T-cell (primary cell): ENCODE data around the gene CIDEC. TPM values are rescaled to one million over a fixed set of nuclear protein-coding genes. Genes with fewer than 3 reads are reported as not detected.
"Not testable (repeated sequence)": the region's sequence is repeated elsewhere in the genome, so short reads cannot be mapped to it uniquely, and the experiment has no call there.

Experiments used
- ATAC-seq, 4 experiments: fragments of 200-7000 bp in 3 of 4; fragments of 150-1000 bp in 1 of 4; cut with Tn5 transposase; replicated peaks in 1 of 4; 1 replicate in 3 of 4; 2 replicates in 1 of 4; pipeline ENCODE4 v1.10.0; 2021; ENCODE audit warnings: moderate library complexity in 3 of 4, mild to moderate bottlenecking in 2 of 4, moderate number of reproducible peaks in 1 of 4
- CTCF ChIA-PET, 2 donors: fragments of 300-600 bp; sonication (Branson Sonifier 250); formaldehyde crosslinking; loops; one replicate each; lab custom pipeline; 2022; ENCODE audit warnings: antibody characterized with exemption in 2 of 2; lab: Charles Lee
- POLR2A ChIA-PET, 2 donors: fragments of 300-600 bp; sonication (Branson Sonifier 250); formaldehyde crosslinking; loops; one replicate each; lab custom pipeline; 2022; ENCODE audit warnings: antibody characterized with exemption in 2 of 2; lab: Charles Lee
- DNase-seq, 35 experiments: peaks; one replicate each; pipeline versions ENCODE4 v3.0.0 to v3.0.0-alpha.2; 2013 to 2023
- H3K27ac ChIP-seq: one replicate; pipeline ENCODE4 v1.5.1; 2013; ENCODE audit warnings: low read length
- H3K27me3 ChIP-seq, 2 experiments: replicated peaks in 1 of 2; 1 replicate in 1 of 2; 2 replicates in 1 of 2; pipeline versions ENCODE4 v1.6.1 to v1.7.0; 2013; ENCODE audit warnings: low read length in 1 of 2, mixed read lengths in 1 of 2; ENCODE audit not compliant: control insufficient read depth in 2 of 2, insufficient read depth in 2 of 2; ENCODE audit errors: extremely low read depth in 1 of 2
- H3K36me3 ChIP-seq, 2 donors: 1 replicate in 1 of 2; 2 replicates in 1 of 2; pipeline versions ENCODE4 v1.6.1 to v1.7.0; 2013; ENCODE audit warnings: low read length in 1 of 2; ENCODE audit not compliant: control insufficient read depth in 2 of 2, insufficient read depth in 1 of 2; ENCODE audit errors: extremely low read depth in 1 of 2
- H3K4me1 ChIP-seq, 2 experiments: 1 replicate in 1 of 2; 2 replicates in 1 of 2; pipeline versions ENCODE4 v1.6.1 to v1.7.0; 2013; ENCODE audit warnings: low read length in 2 of 2, mixed read lengths in 1 of 2; ENCODE audit not compliant: insufficient read depth in 2 of 2, control insufficient read depth in 1 of 2; ENCODE audit errors: extremely low read depth in 1 of 2
- H3K4me3 ChIP-seq, 2 donors: 1 replicate in 1 of 2; 2 replicates in 1 of 2; pipeline versions ENCODE4 v1.5.1 to v1.7.0; 2013; ENCODE audit warnings: mild to moderate bottlenecking in 2 of 2, low read length in 1 of 2, moderate library complexity in 1 of 2; ENCODE audit not compliant: control insufficient read depth in 1 of 2; ENCODE audit errors: extremely low read depth in 1 of 2
- H3K9me3 ChIP-seq: 2 replicates; pipeline ENCODE4 v1.7.0; 2013
- H3K27ac Mint-ChIP-seq, 2 donors: one replicate each; pipeline ENCODE4 v1.8.0; 2020 to 2021; ENCODE audit warnings: mild to moderate bottlenecking in 2 of 2, mixed read lengths in 2 of 2
- H3K27me3 Mint-ChIP-seq, 2 donors: one replicate each; pipeline ENCODE4 v1.8.0; 2021 to 2022; ENCODE audit warnings: mixed read lengths in 2 of 2
- H3K36me3 Mint-ChIP-seq: one replicate; pipeline ENCODE4 v1.8.0; 2021; ENCODE audit warnings: mixed read lengths
- H3K4me1 Mint-ChIP-seq, 3 donors: one replicate each; pipeline ENCODE4 v1.8.0; 2020 to 2022; ENCODE audit warnings: mixed read lengths in 3 of 3, mild to moderate bottlenecking in 1 of 3
- H3K4me3 Mint-ChIP-seq, 3 donors: one replicate each; pipeline ENCODE4 v1.8.0; 2020 to 2022; ENCODE audit warnings: mild to moderate bottlenecking in 3 of 3, mixed read lengths in 3 of 3, moderate library complexity in 3 of 3
- H3K9me3 Mint-ChIP-seq, 3 donors: one replicate each; pipeline ENCODE4 v1.8.0; 2020 to 2022; ENCODE audit warnings: mixed read lengths in 3 of 3
- WGBS: methylation state at CpG from one replicate; pipeline ENCODE4 v1.1.5; 2013; ENCODE audit warnings: missing lambda C conversion rate; ENCODE audit not compliant: insufficient coverage; 5-methylcytosine and 5-hydroxymethylcytosine counted together
- total RNA-seq, 35 experiments: library from RNA in 6 of 35; stranded (reverse) in 6 of 35; fragments of 120-200 nt in 1 of 35; gene quantifications; one replicate each; pipeline versions ENCODE4 v1.2.1 to v1.2.4 and lab custom pipeline; 2013 to 2026

Gene CIDEC
- total RNA-seq, 5 donors from 2014 or later (not counting 1 experiment from before 2014, with no cell fraction given), result 0.66 TPM; not detected in 4

GRCh38 chr3:9851383-9851782, 28.7 kb downstream of the CIDEC start:
- H3K36me3 Mint-ChIP-seq, H3K4me1 ChIP-seq, H3K27me3 ChIP-seq, ATAC-seq, H3K27ac Mint-ChIP-seq, H3K27ac ChIP-seq, DNase-seq, H3K4me3 Mint-ChIP-seq, CTCF ChIA-PET, H3K27me3 Mint-ChIP-seq, H3K9me3 ChIP-seq, H3K9me3 Mint-ChIP-seq, H3K4me3 ChIP-seq, H3K36me3 ChIP-seq: not testable (repeated sequence)
- POLR2A ChIA-PET, result interaction anchor here in 1 of 2 donors (0.6 kb wide), 1 partner anchor 37 kb away, joined by 3 read pairs; no protein-coding TSS in a partner anchor
- H3K4me1 Mint-ChIP-seq, result peaks cover 0 to 13% (median 6%) of the 10 kb centered on the region in 3 donors
- 83% methylated on average over 5 of the region's 6 CpGs for WGBS

- H3K4me3 Mint-ChIP-seq, H3K27me3 Mint-ChIP-seq, ATAC-seq, H3K27me3 ChIP-seq, H3K36me3 ChIP-seq, H3K27ac ChIP-seq, H3K27ac Mint-ChIP-seq, H3K4me3 ChIP-seq, H3K36me3 Mint-ChIP-seq, POLR2A ChIA-PET, H3K9me3 ChIP-seq, H3K9me3 Mint-ChIP-seq: not testable (repeated sequence)
- CTCF ChIA-PET, result interaction anchor here in 1 of 2 donors (0.6 kb wide), 1 partner anchor 1956 kb away, joined by 5 read pairs; no protein-coding TSS in a partner anchor
- H3K4me1 ChIP-seq, result peaks cover 4 to 11% of the 10 kb centered on the region in 2 experiments
- no CpG with 5 or more reads among the region's 4 CpGs for WGBS
- DNase-seq, result peak in 2 of 35 experiments; percentile 7 to 60
- H3K4me1 Mint-ChIP-seq, result peaks cover 8 to 19% (median 14%) of the 10 kb centered on the region in 3 donors
Measured at GRCh38 chr3:9848860-9849259, 31.2 kb downstream of the CIDEC start.

- DNase-seq, H3K36me3 Mint-ChIP-seq, H3K36me3 ChIP-seq, POLR2A ChIA-PET, H3K27ac ChIP-seq, H3K9me3 Mint-ChIP-seq, H3K4me3 Mint-ChIP-seq, H3K27ac Mint-ChIP-seq, H3K27me3 Mint-ChIP-seq, ATAC-seq, H3K27me3 ChIP-seq, CTCF ChIA-PET, H3K9me3 ChIP-seq, H3K4me3 ChIP-seq: not testable (repeated sequence)
- H3K4me1 Mint-ChIP-seq, result peaks cover 12 to 20% (median 18%) of the 10 kb centered on the region in 3 donors
- H3K4me1 ChIP-seq, result peaks cover 7 to 15% of the 10 kb centered on the region in 2 experiments
- WGBS, result 100% methylated on average over 2 of the region's 9 CpGs
Measured at GRCh38 chr3:9847870-9848269, 32.2 kb downstream of the CIDEC start.

GRCh38 chr3:9846931-9847488, 33.0 kb downstream of the CIDEC start:
- no peaks in the 10 kb centered on the region for H3K9me3 ChIP-seq
- no peak overlapping the region for H3K4me3 Mint-ChIP-seq
- 100% methylated on average over 3 of the region's 6 CpGs for WGBS
- peaks cover 1% of the 10 kb centered on the region for H3K36me3 Mint-ChIP-seq
- H3K4me1 Mint-ChIP-seq, result peaks cover 18 to 27% (median 27%) of the 10 kb centered on the region in 3 donors
- DNase-seq (no peak), ATAC-seq (no peak)
- H3K27me3 ChIP-seq, result no peaks in the 10 kb centered on the region
- H3K27me3 Mint-ChIP-seq, result no peaks in the 10 kb centered on the region
- H3K27ac ChIP-seq, result no peak overlapping the region
- CTCF ChIA-PET, result no interaction called here
- H3K9me3 Mint-ChIP-seq, result no peaks in the 10 kb centered on the region
- H3K36me3 ChIP-seq, result no peaks in the 10 kb centered on the region
- H3K27ac Mint-ChIP-seq, result no peak overlapping the region
- no peak overlapping the region for H3K4me3 ChIP-seq
- H3K4me1 ChIP-seq, result peaks cover 7 to 23% of the 10 kb centered on the region in 2 experiments
- POLR2A ChIA-PET, result no interaction called here

GRCh38 chr3:9846231-9846630, 33.8 kb downstream of the CIDEC start:
- Histone ChIP-seq H3K4me1 (peaks cover 7 to 25% of the 10 kb centered on the region in 2 experiments), H3K4me3 (no peak overlapping the region), H3K27me3 (no peaks in the 10 kb centered on the region), H3K36me3 (peaks cover 4 to 6% of the 10 kb centered on the region in 2 donors), H3K9me3 (no peaks in the 10 kb centered on the region), H3K27ac (no peak overlapping the region)
- Mint-ChIP-seq H3K27ac (no peak overlapping the region), H3K4me1 (peaks cover 21 to 31% (median 30%) of the 10 kb centered on the region in 3 donors), H3K36me3 (peaks cover 6% of the 10 kb centered on the region), H3K27me3 (no peaks in the 10 kb centered on the region), H3K9me3 (no peaks in the 10 kb centered on the region), H3K4me3 (no peak overlapping the region)
- ATAC-seq (no peak), DNase-seq (no peak)
- CTCF ChIA-PET, result interaction anchor here in 1 of 2 donors (0.6 to 0.8 kb wide), 2 partner anchors 53 to 291 kb away, joined by 3 read pairs; partner anchors contain the start of gene ARPC4
- 89% methylated on average over 6 of the region's 6 CpGs for WGBS
- POLR2A ChIA-PET, result interaction anchor here in 1 of 2 donors (0.7 kb wide), 1 partner anchor 47 kb away, joined by 3 read pairs; no protein-coding TSS in a partner anchor

- no peaks in the 10 kb centered on the region for H3K9me3 Mint-ChIP-seq
- ATAC-seq (peak; percentile 99 to 100 (median 99)), DNase-seq (peak; percentile 79 to 98 (median 92))
- peak within 1 kb of the TSS; percentile 98 to 100 (median 98) for H3K4me3 Mint-ChIP-seq
- peak within 1 kb of the TSS; percentile 91 to 93 for H3K27ac Mint-ChIP-seq
- Histone ChIP-seq H3K27ac (peak within 1 kb of the TSS; percentile 60), H3K9me3 (no peaks in the 10 kb centered on the region), H3K4me3 (peak within 1 kb of the TSS; percentile 81 to 95), H3K4me1 (peaks cover 7 to 25% of the 10 kb centered on the region in 2 experiments), H3K36me3 (peaks cover 4 to 24% of the 10 kb centered on the region in 2 donors), H3K27me3 (no peaks in the 10 kb centered on the region)
- ChIA-PET CTCF (interaction anchor here in 1 of 2 donors (0.7 to 1.5 kb wide), 3 partner anchors 103 to 420 kb away, joined by 3 to 4 read pairs (median 4); partner anchors contain the start of gene FANCD2), POLR2A (no interaction called here)
- H3K27me3 Mint-ChIP-seq, result no peaks in the 10 kb centered on the region
- H3K4me1 Mint-ChIP-seq, result peaks cover 23 to 31% (median 30%) of the 10 kb centered on the region in 3 donors
- under 1% methylated on average over 33 of the region's 42 CpGs for WGBS
- peaks cover 16% of the 10 kb centered on the region for H3K36me3 Mint-ChIP-seq
Measured at GRCh38 chr3:9843715-9844438, 36.2 kb downstream of the CIDEC start, which contains the start of gene RPUSD3. Gene RPUSD3 (minus strand): TSS chr3:9844008. CDS start chr3:9843990, 18 bp downstream.
